Measurements from ENCODE around the gene EAF1. TPM values are rescaled to one million over a fixed set of nuclear protein-coding genes. Genes with fewer than 3 reads are reported as not detected.
"Not testable (repeated sequence)": the region's sequence is repeated elsewhere in the genome, so short reads cannot be mapped to it uniquely, and the experiment has no call there.

The EAF1 gene
- total RNA-seq, 1 donor from 2014 or later: 25.6 TPM

- no peaks in the 10 kb centered on the region for H3K27me3 ChIP-seq (ENCODE audit: low read depth)
- ATAC-seq (no peak), DNase-seq (no peak)
- no peaks in the 10 kb centered on the region for H3K36me3 ChIP-seq
- intact Hi-C loops (cut with DNase I): no loop called here
- no peak overlapping the region for H3K4me3 ChIP-seq
- TF ChIP-seq, protein P1, sequence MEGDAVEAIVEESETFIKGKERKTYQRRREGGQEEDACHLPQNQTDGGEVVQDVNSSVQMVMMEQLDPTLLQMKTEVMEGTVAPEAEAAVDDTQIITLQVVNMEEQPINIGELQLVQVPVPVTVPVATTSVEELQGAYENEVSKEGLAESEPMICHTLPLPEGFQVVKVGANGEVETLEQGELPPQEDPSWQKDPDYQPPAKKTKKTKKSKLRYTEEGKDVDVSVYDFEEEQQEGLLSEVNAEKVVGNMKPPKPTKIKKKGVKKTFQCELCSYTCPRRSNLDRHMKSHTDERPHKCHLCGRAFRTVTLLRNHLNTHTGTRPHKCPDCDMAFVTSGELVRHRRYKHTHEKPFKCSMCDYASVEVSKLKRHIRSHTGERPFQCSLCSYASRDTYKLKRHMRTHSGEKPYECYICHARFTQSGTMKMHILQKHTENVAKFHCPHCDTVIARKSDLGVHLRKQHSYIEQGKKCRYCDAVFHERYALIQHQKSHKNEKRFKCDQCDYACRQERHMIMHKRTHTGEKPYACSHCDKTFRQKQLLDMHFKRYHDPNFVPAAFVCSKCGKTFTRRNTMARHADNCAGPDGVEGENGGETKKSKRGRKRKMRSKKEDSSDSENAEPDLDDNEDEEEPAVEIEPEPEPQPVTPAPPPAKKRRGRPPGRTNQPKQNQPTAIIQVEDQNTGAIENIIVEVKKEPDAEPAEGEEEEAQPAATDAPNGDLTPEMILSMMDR (IDR thresholded peaks at IDR 0.05): no peak
- no peaks in the 10 kb centered on the region for H3K4me1 ChIP-seq
- no peak overlapping the region for H3K27ac ChIP-seq
- no peaks in the 10 kb centered on the region for H3K9me3 ChIP-seq
Observed at GRCh38 chr3:15476378-15476777, 49.0 kb downstream of the EAF1 start.

- ATAC-seq: no peak
- H3K36me3 ChIP-seq: no peaks in the 10 kb centered on the region
- no peaks in the 10 kb centered on the region for H3K27me3 ChIP-seq (ENCODE audit: low read depth)
- no peak overlapping the region for H3K27ac ChIP-seq
- TF ChIP-seq, protein P1 (IDR thresholded peaks at IDR 0.05): no peak
- intact Hi-C loops (cut with DNase I): no loop called here
- H3K9me3 ChIP-seq: no peaks in the 10 kb centered on the region
- no peak for DNase-seq
- no peaks in the 10 kb centered on the region for H3K4me1 ChIP-seq
- H3K4me3 ChIP-seq: no peak overlapping the region
Observed at GRCh38 chr3:15477951-15478639, 50.7 kb downstream of the EAF1 start.

- ATAC-seq (no peak), DNase-seq (no peak)
- Histone ChIP-seq H3K36me3 (no peaks in the 10 kb centered on the region), H3K27ac (no peak overlapping the region), H3K27me3 (ENCODE audit: low read depth) (no peaks in the 10 kb centered on the region), H3K9me3 (no peaks in the 10 kb centered on the region), H3K4me3 (no peak overlapping the region), H3K4me1 (no peaks in the 10 kb centered on the region)
- TF ChIP-seq, protein P1 (IDR thresholded peaks at IDR 0.05): no peak
- intact Hi-C loops (cut with DNase I): no loop called here
Observed at GRCh38 chr3:15478640-15478979, 51.2 kb downstream of the EAF1 start.

GRCh38 chr3:15479400-15480224 is 52.2 kb downstream of the EAF1 start:
- no peak overlapping the region for H3K27ac ChIP-seq
- intact Hi-C loops (cut with DNase I): no loop called here
- TF ChIP-seq, protein P1 (IDR thresholded peaks at IDR 0.05): no peak
- H3K4me3 ChIP-seq: no peak overlapping the region
- no peaks in the 10 kb centered on the region for H3K4me1 ChIP-seq
- DNase-seq: no peak
- peak in 1 of 2 donors; percentile 43 for ATAC-seq
- H3K27me3 ChIP-seq (ENCODE audit: low read depth): no peaks in the 10 kb centered on the region
- H3K36me3 ChIP-seq: no peaks in the 10 kb centered on the region
- no peaks in the 10 kb centered on the region for H3K9me3 ChIP-seq

GRCh38 chr3:15484551-15484950 is 57.2 kb downstream of the EAF1 start:
- not testable (repeated sequence) for ATAC-seq

GRCh38 chr3:15486020-15486419 is 58.6 kb downstream of the EAF1 start:
- no peak for DNase-seq
- TF ChIP-seq, protein P1 (IDR thresholded peaks at IDR 0.05): no peak
- Histone ChIP-seq H3K36me3 (peaks cover 5% of the 10 kb centered on the region), H3K27ac (no peak overlapping the region), H3K4me3 (no peak overlapping the region), H3K27me3 (ENCODE audit: low read depth) (no peaks in the 10 kb centered on the region), H3K4me1 (no peaks in the 10 kb centered on the region), H3K9me3 (no peaks in the 10 kb centered on the region)
- no peak for ATAC-seq
- intact Hi-C loops (cut with DNase I): no loop called here

More at GRCh38 chr3:15484551-15484950, 57.2 kb downstream of the EAF1 start:
- H3K27me3 ChIP-seq (ENCODE audit: low read depth); H3K27ac ChIP-seq; H3K4me3 ChIP-seq; H3K9me3 ChIP-seq; intact Hi-C loops (cut with DNase I); H3K4me1 ChIP-seq; H3K36me3 ChIP-seq; DNase-seq: not testable (repeated sequence)
